GM10266 (cell line): Measurements from ENCODE around the gene MEPCE.
A peak's percentile ranks its signal among the peaks of the same experiment; 100 is the strongest.

Experiments
- DNase-seq: peaks from one replicate; pipeline ENCODE4 v3.0.0; 2012; ENCODE audit errors: extremely low spot score
- TF ChIP-seq, protein P1 (sequence below): IDR thresholded peaks from 2 replicates; pipeline ENCODE4 v1.5.1; 2012; ENCODE audit warnings: mild to moderate bottlenecking, low read depth; ENCODE audit not compliant: control insufficient read depth, insufficient read depth; ENCODE audit errors: missing control alignments

MEPCE gene

DNA sequence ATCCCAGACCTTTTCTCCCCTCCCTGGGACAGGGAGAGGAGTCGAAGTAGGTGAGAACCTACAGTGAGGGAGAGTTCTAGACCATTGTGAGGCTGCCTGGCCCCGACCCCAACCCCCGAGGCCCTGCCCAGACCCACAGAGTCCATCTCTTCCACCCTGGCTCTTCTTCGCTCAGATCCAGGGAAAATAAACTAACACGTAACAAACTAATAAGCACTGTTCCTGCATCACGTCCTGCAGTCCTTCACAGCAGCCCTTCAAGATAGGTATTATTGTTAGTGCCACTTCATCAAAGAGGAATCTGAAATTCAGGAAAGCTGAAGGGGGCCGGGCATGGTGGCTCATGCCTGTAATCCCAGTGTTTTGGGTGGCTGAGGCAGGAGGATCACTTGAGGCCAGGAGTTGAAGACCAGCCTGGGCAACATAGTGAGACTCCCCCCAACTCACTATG, 34.6 kb downstream of the MEPCE start, which contains the start of gene SPACDR:
Gene SPACDR (minus strand): TSS at position 51 of the 451 bp plus-strand sequence. CDS start 235 bp downstream, outside the sequence.
- TF ChIP-seq, protein P1, sequence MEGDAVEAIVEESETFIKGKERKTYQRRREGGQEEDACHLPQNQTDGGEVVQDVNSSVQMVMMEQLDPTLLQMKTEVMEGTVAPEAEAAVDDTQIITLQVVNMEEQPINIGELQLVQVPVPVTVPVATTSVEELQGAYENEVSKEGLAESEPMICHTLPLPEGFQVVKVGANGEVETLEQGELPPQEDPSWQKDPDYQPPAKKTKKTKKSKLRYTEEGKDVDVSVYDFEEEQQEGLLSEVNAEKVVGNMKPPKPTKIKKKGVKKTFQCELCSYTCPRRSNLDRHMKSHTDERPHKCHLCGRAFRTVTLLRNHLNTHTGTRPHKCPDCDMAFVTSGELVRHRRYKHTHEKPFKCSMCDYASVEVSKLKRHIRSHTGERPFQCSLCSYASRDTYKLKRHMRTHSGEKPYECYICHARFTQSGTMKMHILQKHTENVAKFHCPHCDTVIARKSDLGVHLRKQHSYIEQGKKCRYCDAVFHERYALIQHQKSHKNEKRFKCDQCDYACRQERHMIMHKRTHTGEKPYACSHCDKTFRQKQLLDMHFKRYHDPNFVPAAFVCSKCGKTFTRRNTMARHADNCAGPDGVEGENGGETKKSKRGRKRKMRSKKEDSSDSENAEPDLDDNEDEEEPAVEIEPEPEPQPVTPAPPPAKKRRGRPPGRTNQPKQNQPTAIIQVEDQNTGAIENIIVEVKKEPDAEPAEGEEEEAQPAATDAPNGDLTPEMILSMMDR, result no peak
- no peak for DNase-seq

DNA sequence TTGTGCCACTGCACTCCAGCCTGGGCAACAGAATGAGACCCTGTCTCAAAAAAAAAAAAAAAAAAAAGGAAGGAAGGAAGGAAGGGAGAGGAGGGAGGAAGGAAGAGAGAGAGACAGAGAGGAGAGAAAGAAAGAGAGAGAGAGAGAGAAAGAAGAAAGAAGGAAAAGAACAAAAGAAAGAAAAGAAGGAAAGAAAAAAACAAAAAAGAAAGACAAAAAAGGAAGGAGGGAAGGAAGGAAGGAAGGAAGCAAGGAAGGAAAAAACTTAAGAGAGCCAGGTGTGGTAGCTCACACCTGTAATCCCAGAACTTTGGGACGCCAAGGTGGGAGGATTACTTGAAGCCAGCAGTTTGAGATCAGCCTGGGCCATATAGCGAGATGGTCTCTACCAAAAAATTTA, 35.2 kb downstream of the MEPCE start:
- TF ChIP-seq, protein P1, result no peak
- DNase-seq, result no peak

DNA sequence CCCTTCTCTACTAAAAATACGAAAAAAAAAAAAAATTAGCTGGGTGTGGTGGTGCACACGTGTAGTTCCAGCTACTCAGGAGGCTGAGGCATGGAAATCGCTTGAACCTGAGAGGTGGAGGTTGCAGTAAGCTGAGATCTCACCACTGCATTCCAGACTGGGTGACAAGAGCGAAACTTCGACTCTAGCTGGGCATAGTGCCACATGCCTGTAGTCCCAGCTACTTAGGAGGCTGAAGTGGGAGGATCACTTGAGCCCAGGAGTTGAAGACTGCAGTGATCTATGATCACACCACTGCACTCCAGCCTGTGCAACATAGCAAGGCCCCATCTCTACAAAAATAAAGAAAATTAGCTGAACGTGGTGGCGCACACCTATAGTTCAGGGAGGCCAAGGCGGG, 35.7 kb downstream of the MEPCE start:
- TF ChIP-seq, protein P1, result no peak
- no peak for DNase-seq

- DNase-seq, result no peak
- TF ChIP-seq, protein P1, result peak; percentile 30
These were observed 36.2 kb downstream of the MEPCE start for GRCh38 chr7:100465702-100466311.

- DNase-seq, result no peak
These were observed 37.3 kb downstream of the MEPCE start for GRCh38 chr7:100466653-100467605.

GRCh38 chr7:100467638-100468373, 38.2 kb downstream of the MEPCE start:
- TF ChIP-seq, protein P1, result no peak
- DNase-seq, result no peak

More at GRCh38 chr7:100466653-100467605, 37.3 kb downstream of the MEPCE start:
- TF ChIP-seq, protein P1, result no peak
